Measurements from ENCODE around the gene PPP1R15A.

DNA sequence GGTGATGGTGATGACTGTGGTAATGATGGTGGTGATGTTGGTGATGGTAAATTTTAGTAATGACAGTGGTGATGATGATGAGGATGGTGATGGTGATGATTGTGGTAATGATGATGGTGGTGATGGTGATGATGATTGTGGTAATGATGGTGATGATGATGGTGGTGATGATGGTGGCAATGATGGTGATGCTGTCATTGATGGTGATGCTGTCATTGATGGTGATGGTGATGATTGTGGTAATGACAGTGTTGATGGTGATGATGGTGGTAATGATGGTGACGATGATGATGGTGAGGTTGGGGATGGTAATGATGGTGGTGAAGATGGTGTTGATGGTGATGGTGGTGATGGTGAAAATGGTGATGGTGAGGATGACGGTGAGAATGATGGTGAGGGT lies 49.7 kb upstream of the PPP1R15A start:
- no peak for TF ChIP-seq POLR2A (IDR thresholded peaks at IDR 0.05)
- TF ChIP-seq, protein P1, sequence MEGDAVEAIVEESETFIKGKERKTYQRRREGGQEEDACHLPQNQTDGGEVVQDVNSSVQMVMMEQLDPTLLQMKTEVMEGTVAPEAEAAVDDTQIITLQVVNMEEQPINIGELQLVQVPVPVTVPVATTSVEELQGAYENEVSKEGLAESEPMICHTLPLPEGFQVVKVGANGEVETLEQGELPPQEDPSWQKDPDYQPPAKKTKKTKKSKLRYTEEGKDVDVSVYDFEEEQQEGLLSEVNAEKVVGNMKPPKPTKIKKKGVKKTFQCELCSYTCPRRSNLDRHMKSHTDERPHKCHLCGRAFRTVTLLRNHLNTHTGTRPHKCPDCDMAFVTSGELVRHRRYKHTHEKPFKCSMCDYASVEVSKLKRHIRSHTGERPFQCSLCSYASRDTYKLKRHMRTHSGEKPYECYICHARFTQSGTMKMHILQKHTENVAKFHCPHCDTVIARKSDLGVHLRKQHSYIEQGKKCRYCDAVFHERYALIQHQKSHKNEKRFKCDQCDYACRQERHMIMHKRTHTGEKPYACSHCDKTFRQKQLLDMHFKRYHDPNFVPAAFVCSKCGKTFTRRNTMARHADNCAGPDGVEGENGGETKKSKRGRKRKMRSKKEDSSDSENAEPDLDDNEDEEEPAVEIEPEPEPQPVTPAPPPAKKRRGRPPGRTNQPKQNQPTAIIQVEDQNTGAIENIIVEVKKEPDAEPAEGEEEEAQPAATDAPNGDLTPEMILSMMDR (IDR thresholded peaks at IDR 0.05 in 4 of 5, conservative IDR thresholded peaks at IDR 0.05 in 1 of 5): no peak

Data from gastrocnemius medialis (tissue), 4 donors.